ENCODE results near the gene RASL10B.

The RASL10B gene

DNA sequence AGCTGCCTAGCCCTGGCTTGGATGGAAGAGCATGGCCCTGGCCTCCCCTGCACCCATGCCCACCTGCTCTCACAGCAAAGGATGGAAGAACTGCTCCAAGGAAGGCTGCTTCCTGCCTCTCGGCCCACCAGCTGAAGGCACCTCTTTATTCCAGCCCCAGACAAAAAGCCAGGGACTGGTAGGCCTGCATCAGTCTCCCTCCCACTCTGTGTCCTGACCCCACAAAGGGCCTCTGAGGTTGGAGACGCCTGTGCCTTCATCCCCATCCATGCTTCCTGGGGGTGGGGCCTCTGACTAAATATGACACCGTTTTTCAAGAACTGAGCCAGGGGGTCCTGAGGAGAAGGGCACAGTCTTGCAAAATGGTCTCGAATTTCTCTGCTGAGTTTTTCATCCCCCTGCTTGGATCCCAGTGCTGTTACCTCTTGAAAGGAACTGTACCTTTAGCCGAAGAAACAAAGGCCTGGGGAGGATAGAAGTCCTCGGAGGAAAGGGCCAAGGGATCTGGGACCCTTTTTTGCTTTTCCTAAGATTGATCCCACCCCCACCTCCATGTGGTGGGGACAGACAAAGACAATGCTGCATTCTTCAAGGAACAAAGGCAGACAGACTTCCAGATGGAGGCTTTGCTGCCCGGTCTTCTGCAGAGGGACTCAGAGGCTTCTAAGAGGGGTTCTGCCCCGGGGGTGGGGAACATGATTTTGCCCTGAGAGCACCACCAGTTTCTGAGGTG lies 34.5 kb downstream of the RASL10B start:
- Histone ChIP-seq H3K27ac (peak overlapping the region in 1 of 2 donors; percentile 60), H3K27me3 (no peaks in the 10 kb centered on the region), H3K36me3 (no peaks in the 10 kb centered on the region), H3K4me3 (no peak overlapping the region), H3K9me3 (no peaks in the 10 kb centered on the region), H3K4me1 (peaks cover 0 to 22% (median 13%) of the 10 kb centered on the region in 4 donors)
- no peak for DNase-seq
- intact Hi-C loops (cut with DNase I; ENCODE audit: low total_unique reads): no loop called here
- TF ChIP-seq, protein P1, sequence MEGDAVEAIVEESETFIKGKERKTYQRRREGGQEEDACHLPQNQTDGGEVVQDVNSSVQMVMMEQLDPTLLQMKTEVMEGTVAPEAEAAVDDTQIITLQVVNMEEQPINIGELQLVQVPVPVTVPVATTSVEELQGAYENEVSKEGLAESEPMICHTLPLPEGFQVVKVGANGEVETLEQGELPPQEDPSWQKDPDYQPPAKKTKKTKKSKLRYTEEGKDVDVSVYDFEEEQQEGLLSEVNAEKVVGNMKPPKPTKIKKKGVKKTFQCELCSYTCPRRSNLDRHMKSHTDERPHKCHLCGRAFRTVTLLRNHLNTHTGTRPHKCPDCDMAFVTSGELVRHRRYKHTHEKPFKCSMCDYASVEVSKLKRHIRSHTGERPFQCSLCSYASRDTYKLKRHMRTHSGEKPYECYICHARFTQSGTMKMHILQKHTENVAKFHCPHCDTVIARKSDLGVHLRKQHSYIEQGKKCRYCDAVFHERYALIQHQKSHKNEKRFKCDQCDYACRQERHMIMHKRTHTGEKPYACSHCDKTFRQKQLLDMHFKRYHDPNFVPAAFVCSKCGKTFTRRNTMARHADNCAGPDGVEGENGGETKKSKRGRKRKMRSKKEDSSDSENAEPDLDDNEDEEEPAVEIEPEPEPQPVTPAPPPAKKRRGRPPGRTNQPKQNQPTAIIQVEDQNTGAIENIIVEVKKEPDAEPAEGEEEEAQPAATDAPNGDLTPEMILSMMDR (IDR thresholded peaks at IDR 0.05): no peak

DNA sequence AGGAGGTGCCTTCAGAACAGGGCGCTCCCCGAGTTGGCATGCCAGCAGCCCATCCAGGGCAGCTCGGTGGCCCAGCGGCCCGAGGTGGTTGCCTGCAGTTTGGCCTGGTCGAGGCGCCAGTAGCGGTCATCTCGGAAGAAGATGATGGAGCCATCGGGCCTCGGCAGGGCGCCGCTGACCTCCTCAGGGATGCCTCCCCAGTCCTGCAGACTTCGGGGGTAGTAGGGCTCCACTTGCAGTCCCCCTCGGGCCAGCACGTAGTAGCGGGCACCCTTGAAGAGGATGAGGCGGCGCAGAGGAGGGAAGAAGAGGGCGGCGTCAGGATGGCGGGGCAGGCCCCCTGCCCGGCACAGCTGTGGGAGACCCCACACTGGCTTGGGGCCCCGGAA lies 35.0 kb downstream of the RASL10B start:
- TF ChIP-seq, protein P1 (IDR thresholded peaks at IDR 0.05): no peak
- H3K27ac ChIP-seq: no peak overlapping the region
- H3K9me3 ChIP-seq: no peaks in the 10 kb centered on the region
- intact Hi-C loops (cut with DNase I; ENCODE audit: low total_unique reads): no loop called here
- peaks cover 0 to 22% (median 13%) of the 10 kb centered on the region in 4 donors for H3K4me1 ChIP-seq
- H3K4me3 ChIP-seq: no peak overlapping the region
- H3K27me3 ChIP-seq: no peaks in the 10 kb centered on the region
- no peaks in the 10 kb centered on the region for H3K36me3 ChIP-seq
- no peak for DNase-seq

- Histone ChIP-seq H3K4me3 (no peak overlapping the region), H3K27ac (no peak overlapping the region), H3K36me3 (no peaks in the 10 kb centered on the region), H3K27me3 (no peaks in the 10 kb centered on the region), H3K4me1 (peaks cover 0 to 22% (median 13%) of the 10 kb centered on the region in 4 donors), H3K9me3 (no peaks in the 10 kb centered on the region)
- no peak for DNase-seq
- intact Hi-C loops (cut with DNase I; ENCODE audit: low total_unique reads): no loop called here
- TF ChIP-seq, protein P1 (IDR thresholded peaks at IDR 0.05): peak; percentile 53 to 65
Observed at GRCh38 chr17:35766903-35767510, 35.6 kb downstream of the RASL10B start.

DNA sequence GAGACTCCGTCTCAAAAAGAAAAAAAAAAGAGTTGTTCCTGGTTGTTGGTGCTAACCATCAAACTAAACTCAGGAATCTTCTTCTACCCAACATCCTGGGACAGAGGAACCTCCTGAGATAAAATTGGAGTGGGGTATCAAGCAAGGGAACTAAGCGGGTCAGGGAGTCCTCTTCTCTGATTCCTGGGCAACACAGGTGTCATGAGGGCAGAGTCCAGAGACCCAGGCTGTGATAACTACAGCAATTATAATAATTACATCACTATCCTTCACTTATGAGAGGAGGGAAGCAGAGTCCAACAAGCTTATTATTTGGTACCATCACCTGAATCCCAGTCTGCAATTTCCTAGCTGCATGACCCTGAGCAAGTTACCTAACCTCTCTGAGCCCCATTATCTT lies 37.4 kb downstream of the RASL10B start:
- no peak overlapping the region for H3K27ac ChIP-seq
- intact Hi-C loops (cut with DNase I; ENCODE audit: low total_unique reads): no loop called here
- no peak overlapping the region for H3K4me3 ChIP-seq
- H3K36me3 ChIP-seq: no peaks in the 10 kb centered on the region
- peaks cover 0 to 25% (median 19%) of the 10 kb centered on the region in 4 donors for H3K4me1 ChIP-seq
- TF ChIP-seq, protein P1 (IDR thresholded peaks at IDR 0.05): no peak
- H3K9me3 ChIP-seq: no peaks in the 10 kb centered on the region
- DNase-seq: no peak
- no peaks in the 10 kb centered on the region for H3K27me3 ChIP-seq

- intact Hi-C loops (cut with DNase I; ENCODE audit: low total_unique reads): no loop called here
- no peaks in the 10 kb centered on the region for H3K36me3 ChIP-seq
- H3K27ac ChIP-seq: no peak overlapping the region
- no peaks in the 10 kb centered on the region for H3K27me3 ChIP-seq
- no peak overlapping the region for H3K4me3 ChIP-seq
- DNase-seq: no peak
- TF ChIP-seq, protein P1 (IDR thresholded peaks at IDR 0.05): no peak
- H3K4me1 ChIP-seq: peaks cover 0 to 28% (median 22%) of the 10 kb centered on the region in 4 donors
- no peaks in the 10 kb centered on the region for H3K9me3 ChIP-seq
Observed at GRCh38 chr17:35769895-35770486, 38.6 kb downstream of the RASL10B start.
